ENCODE data around the gene SIK3.
A peak's percentile ranks its signal among the peaks of the same experiment; 100 is the strongest.
"Not testable (repeated sequence)": the region's sequence is repeated elsewhere in the genome, so short reads cannot be mapped to it uniquely, and the experiment has no call there.

The SIK3 gene

DNA sequence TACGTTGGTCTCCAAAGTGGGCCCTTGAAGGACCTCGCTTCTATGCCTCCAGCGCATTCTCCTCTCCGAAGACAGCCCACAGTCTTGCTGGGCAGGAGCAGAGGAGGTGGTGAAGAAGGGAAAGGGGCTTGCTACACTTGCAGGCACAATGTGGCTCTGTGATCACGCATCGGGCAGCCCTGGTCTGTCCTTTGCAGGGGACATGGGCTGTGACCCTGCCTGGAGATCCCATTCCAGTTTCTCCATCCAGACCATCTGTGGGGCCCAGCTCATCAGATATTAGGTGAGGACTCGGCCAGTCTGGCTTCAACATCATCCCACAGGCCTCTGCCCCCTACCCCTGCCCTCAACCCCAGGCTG is 261.6 kb downstream of the SIK3 start:
- DNase-seq = no peak

DNA sequence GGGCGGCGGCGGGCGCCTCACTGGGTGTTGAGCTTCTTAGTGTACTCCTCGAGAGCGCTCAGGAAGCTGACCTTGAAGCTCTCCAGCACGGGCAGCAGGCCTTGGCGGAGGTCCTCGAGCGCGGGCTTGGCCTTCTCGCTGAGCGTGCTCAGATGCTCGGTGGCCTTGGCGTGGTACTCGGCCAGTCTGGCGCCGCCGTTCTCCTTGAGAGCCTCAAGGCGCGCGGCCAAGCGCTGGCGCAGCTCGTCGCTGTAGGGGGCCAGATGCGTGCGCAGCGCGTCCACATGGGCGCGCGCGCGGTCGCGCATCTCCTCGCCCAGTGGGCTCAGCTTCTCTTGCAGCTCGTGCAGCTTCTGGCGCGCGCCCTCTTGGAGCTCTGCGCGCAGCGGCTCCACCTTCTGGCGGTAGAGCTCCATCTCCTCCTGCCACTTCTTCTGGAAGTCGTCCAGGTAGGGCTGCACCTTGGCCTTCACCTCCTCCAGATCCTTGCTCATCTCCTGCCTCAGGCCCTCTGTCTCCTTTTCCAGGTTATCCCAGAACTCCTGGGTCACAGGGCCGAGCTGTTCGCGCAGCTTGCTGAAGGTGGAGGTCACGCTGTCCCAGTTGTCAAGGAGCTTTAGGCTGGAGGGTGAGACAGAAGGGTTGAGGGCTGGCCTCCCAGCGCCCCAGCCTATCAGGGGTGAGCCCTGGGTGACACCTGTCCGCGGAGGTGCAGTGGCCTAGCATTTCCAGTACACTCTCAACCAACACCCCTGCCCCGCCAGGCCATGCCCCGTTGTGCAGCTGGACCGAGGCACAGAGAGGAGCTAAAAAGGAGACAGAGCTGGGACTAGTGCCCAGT is 262.2 kb downstream of the SIK3 start:
- DNase-seq = peak; percentile 73 to 86 (median 74)

DNA sequence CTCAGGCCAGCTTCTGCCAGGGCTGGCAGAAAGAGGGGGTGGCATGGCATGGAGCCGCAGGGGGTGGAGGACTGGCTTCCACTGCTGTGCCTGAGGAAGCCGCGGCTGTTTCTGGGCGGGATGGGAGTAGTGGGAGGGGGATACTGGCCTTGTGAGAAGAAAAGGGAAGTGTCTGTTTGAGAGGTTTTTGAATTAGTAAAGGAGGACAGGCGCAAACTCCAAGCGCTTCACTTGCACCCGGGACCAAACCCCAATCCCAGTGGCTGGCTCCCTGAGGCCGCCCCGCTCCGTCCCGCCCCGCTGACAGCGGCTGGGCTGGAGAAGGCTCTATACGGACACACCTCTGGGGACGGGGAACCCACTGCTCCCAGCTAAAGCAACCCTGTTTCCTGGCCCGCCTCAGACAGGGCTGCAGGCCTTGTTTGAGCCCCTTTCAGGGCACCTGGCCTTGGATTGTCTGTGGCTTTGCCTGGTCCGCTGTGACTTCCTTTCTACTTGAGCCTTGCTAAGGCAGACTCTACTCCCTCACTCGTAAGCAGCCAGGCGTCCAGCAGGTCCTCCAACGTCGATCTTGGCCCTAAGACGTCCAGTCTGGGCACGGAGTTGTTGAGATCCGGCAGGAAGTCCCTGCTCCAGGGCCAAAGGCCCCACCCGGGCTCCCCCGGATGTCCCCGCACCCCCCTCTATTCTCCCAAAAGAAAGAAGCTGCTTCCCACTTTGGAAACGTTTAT is 263.0 kb downstream of the SIK3 start:
- DNase-seq = peak; percentile 46 to 72 (median 62)

DNA sequence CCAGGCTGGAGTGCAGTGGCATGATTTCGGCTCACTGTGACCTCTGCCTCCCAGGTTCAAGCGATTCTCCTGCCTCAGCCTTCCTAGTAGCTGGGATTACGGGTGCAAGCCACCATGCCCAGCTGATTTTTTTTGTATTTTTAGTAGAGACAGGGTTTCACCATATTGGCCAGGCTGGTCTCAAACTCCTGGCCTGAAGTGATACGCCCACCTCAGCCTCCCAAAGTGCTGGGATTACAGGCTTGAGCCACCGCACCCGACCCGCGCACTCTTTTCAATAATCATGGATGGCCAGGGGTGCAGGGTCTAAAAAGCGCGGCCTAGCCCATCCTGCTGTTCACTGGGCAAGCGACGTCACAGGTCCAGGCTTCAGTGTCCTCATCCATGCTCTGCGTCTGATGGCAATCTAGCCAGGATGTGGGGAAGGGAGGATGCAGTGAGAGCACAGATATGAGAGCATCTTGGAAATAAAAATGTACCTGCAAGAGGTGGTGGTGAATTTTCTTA is 263.6 kb downstream of the SIK3 start:
- DNase-seq = not testable (repeated sequence)

DNA sequence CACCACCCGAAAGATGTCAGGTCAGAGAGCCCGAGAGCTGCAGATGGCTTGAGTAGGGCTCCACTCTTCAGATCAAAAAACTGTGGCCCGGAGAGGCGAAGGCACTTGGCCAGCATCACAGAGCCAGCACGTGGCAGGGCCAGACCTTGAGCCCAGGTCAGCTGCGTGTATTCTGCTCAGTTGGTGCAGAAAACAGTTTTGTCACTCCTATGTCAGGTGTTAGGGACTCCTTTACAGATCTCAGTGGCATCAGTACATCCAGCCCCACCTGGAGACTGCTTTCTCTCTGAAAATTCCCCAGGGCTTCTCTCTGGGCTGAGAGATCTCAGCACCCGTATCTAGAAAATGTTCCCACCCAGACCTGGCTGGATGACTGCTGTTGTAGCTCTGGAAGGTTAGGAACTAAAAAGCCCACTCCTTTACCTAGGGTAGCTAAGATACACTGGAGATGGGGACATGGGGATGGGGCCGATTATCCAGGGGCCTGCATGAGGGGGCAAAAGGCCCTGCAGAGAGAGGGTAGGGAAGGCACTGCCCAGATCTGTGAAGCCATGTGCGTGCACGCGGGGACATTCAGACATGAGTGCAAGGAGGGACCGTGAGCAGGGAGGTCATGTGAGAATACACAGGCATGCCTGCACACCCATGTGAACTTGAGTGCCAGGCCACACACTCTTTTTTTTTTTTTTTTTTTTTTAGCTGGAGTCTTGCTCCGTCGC is 264.3 kb downstream of the SIK3 start:
- DNase-seq = no peak

DNA sequence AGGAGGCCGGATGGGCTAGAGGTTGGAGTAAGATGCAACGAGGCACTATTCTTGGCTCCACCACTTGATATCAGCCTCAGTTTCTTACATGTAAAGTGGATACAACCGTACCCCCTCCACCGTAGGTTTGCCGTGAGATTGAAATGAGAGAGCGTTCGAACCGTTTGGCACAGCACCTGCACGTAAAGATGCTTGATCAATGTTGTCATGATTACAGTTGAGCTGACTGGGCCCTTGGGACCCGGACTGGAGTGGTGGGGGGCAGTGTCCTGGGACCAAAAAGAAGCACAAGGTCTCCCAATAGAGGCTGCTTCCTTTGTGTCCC is 264.8 kb downstream of the SIK3 start:
- no peak for DNase-seq

DNA sequence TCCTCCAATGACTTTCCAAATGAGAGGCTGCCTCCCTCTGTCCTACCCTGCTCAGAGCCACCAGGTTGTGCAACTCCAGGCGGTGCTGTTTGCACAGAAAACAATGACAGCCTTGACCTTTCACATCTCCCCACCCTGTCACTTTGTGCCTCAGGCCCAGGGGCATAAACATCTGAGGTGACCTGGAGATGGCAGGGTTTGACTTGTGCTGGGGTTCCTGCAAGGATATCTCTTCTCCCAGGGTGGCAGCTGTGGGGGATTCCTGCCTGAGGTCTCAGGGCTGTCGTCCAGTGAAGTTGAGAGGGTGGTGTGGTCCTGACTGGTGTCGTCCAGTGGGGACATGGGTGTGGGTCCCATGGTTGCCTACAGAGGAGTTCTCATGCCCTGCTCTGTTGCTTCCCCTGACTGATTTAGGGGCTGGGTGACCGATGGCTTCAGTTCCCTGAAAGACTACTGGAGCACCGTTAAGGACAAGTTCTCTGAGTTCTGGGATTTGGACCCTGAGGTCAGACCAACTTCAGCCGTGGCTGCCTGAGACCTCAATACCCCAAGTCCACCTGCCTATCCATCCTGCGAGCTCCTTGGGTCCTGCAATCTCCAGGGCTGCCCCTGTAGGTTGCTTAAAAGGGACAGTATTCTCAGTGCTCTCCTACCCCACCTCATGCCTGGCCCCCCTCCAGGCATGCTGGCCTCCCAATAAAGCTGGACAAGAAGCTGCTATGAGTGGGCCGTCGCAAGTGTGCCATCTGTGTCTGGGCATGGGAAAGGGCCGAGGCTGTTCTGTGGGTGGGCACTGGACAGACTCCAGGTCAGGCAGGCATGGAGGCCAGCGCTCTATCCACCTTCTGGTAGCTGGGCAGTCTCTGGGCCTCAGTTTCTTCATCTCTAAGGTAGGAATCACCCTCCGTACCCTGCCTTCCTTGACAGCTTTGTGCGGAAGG is 265.6 kb downstream of the SIK3 start:
- DNase-seq = no peak

DNA sequence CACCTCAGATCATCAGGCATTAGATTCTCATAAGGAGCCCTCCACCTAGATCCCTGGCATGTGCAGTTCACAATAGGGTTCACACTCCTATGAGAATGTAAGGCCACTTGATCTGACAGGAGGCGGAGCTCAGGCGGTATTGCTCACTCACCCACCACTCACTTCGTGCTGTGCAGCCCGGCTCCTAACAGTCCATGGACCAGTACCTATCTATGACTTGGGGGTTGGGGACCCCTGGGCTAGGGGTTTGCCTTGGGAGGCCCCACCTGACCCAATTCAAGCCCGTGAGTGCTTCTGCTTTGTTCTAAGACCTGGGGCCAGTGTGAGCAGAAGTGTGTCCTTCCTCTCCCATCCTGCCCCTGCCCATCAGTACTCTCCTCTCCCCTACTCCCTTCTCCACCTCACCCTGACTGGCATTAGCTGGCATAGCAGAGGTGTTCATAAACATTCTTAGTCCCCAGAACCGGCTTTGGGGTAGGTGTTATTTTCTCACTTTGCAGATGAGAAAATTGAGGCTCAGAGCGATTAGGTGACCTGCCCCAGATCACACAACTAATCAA is 266.4 kb downstream of the SIK3 start:
- DNase-seq = no peak

DNA sequence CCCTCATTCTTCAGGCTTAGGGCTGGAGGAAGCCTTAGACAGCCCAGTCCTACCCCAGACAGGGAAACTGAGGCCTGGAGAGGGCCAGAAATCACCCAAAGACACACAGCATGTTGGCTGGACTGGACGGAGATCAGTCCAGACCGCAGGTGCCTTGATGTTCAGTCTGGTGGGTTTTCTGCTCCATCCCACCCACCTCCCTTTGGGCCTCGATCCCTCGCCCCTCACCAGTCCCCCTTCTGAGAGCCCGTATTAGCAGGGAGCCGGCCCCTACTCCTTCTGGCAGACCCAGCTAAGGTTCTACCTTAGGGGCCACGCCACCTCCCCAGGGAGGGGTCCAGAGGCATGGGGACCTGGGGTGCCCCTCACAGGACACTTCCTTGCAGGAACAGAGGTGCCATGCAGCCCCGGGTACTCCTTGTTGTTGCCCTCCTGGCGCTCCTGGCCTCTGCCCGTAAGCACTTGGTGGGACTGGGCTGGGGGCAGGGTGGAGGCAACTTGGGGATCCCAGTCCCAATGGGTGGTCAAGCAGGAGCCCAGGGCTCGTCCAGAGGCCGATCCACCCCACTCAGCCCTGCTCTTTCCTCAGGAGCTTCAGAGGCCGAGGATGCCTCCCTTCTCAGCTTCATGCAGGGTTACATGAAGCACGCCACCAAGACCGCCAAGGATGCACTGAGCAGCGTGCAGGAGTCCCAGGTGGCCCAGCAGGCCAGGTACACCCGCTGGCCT is 267.9 kb downstream of the SIK3 start:
- DNase-seq = no peak

DNA sequence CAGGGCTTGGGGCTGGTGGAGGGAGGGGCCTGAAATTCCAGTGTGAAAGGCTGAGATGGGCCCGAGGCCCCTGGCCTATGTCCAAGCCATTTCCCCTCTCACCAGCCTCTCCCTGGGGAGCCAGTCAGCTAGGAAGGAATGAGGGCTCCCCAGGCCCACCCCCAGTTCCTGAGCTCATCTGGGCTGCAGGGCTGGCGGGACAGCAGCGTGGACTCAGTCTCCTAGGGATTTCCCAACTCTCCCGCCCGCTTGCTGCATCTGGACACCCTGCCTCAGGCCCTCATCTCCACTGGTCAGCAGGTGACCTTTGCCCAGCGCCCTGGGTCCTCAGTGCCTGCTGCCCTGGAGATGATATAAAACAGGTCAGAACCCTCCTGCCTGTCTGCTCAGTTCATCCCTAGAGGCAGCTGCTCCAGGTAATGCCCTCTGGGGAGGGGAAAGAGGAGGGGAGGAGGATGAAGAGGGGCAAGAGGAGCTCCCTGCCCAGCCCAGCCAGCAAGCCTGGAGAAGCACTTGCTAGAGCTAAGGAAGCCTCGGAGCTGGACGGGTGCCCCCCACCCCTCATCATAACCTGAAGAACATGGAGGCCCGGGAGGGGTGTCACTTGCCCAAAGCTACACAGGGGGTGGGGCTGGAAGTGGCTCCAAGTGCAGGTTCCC is 268.6 kb downstream of the SIK3 start, which contains the start of gene APOC3:
APOC3 (plus strand) TSS at position 383 of the 659 bp plus-strand sequence. CDS start 676 bp downstream, outside the sequence.
- no peak for DNase-seq

DNA sequence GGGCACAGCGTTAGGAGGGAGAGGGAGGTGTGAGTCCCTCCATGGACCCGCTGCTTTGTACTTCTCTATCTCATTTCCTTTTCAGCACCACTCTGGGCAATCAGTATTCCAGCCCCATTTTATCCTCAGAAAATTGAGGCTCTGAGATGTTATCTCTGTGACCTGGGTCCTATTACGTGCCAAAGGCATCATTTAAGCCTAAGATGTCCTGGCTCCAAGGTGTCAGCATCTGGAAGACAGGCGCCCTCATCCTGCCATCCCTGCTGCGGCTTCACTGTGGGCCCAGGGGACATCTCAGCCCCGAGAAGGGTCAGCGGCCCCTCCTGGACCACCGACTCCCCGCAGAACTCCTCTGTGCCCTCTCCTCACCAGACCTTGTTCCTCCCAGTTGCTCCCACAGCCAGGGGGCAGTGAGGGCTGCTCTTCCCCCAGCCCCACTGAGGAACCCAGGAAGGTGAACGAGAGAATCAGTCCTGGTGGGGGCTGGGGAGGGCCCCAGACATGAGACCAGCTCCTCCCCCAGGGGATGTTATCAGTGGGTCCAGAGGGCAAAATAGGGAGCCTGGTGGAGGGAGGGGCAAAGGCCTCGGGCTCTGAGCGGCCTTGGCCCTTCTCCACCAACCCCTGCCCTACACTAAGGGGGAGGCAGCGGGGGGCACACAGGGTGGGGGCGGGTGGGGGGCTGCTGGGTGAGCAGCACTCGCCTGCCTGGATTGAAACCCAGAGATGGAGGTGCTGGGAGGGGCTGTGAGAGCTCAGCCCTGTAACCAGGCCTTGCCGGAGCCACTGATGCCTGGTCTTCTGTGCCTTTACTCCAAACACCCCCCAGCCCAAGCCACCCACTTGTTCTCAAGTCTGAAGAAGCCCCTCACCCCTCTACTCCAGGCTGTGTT is 269.4 kb downstream of the SIK3 start:
- no peak for DNase-seq

DNA sequence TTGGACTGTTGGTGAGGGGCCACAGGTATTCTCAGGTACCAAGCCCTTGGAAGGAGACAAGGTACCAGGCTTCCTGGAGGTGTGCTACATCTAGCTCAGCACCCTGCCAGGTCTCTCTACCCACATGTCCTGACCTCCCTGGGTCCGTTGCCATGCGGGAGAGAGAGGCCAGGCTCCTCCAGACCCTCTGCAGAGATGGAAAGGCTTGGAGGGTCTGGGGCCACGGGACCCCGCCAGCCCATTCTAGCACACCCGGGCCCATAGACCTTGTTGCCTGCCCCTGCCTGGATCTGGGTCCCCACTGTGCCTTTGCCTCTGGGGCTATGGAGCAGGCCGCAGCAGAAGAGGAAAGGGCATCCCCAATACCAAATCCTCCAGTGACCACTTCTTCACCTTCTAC is 270.8 kb downstream of the SIK3 start:
- no peak for DNase-seq

DNA sequence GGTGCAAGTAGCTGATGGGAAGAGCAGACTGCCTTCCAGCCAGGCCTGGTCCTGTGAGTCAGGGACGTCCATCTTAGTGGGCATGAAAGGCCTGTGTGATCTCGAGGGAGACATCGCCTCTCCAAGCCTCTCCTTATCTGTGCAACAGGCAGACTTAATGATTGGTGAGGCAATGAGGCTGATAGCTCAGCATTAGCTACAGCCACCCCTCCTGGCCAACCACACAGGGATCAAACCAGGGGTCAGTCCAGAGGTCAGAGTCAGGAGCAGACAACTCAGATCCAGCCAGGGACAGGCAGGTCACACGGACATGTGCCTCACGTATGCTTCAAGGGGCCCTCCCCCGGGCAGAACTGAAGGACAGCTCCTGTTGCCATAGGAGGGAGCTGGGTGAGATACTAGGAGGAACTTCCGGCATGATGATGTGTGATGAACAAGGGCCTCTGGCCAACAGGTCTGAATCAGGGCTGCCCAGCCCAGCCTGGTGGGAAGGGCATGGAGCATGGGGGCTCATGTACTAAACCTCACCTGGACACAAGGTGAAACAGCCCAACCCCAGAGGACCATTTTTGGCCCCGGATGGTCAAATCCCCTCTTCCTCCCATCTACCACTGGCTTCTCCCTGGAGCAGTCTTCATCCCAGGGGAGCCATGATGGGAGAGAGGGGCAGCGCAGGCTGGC is 271.3 kb downstream of the SIK3 start:
- DNase-seq = no peak

DNA sequence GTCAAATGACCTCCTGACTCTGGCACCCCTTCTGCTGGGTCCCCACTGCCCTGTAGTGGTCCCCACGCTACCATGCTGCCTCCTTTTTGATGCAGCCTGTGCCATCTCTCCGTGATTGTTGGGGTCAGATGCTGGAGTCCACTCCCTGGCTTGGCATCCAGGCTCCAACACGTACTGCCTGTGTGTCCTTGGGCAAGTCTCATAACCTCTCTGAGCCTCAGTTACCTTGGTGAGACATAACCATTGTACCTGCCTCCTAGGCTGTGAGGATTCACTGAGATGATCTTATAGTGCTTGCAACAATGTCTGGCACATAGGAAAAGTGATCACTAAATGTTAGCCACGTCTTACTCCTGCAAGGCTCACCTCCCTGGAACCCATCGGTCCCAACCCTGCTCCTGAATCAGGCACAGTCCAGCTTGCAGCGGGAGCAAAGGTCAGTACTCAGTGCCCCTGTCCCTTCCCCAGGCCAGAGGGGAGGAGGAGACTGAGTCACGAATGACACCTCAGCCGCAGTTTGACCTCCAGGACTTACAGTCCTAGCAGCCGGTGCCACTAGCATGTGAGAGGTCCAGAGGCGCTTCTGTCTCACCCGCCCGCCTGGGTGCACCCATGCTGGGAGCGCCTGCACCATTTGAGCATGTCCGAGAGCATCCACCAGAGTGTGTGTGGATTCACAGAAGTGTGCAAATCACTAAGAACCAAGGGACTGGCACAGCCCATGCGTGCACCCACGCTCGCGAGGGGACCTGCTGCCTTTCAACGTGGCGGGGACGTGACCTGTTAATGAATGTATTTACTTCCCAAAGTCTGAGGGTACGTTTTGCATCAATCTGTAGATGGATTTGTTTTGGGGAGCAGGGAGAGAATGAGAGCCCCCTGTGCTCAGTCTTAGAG is 272.1 kb downstream of the SIK3 start:
- DNase-seq = no peak

DNA sequence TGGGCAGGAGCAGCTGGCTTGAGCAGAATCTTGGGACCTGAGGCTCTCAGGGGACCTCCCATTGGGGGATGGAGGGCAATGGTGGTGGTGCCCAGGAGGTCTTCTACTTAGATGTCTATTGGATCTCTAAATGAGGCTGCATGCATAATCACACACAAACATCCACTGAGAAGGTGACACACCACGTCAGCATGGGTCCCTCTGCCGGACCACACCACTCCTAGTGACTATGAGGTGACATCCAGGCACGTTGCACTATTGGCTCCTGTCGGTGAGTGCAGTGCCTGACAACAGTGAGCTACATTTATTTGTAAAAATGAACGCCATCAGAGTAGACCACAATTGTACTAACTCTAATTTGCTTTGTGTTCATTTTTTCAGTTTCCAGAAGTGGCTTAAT is 272.8 kb downstream of the SIK3 start:
- DNase-seq = no peak

DNA sequence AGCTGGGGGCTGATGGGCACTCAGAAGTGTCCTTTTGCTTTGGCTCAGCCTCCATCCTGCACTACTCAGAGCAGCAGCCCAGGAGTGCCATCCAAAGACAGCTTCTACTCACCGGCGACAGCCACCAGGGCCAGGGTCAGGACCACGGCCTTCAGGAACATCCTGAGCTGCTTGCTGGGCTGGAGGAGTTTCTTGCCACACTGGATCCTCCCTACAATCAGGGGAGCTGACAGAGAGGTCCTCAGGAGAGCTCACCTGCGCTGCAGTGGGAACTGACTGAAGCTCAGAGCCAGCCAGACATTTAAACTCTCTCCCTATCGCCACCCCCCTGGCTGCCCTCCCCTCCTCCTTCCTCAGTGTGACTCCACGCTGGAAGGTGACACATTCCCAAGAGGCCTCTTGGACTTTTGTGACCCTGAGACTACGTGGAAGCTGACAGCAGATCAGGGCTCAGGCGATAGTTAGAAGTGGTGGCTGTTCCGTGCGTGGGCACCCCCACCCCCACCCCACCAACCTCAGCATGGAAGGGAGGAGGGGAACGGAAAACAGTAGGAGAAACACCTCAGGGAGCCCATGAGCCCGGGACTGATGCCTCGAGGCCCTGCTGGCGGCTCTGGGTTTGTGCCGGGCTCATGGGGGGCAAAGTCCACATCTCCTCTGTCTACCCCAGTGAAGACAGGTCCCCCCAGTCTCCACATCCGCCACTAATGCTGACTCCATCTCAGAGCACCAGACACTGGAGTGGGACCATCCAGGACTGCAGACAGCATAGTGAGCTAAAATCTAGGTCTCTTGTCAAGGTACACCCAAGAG is 275.0 kb downstream of the SIK3 start, which contains the start of gene APOA4:
APOA4 (minus strand) TSS at position 274 of the 813 bp plus-strand sequence; CDS start at position 161, 113 bp downstream.
- no peak for DNase-seq

DNA sequence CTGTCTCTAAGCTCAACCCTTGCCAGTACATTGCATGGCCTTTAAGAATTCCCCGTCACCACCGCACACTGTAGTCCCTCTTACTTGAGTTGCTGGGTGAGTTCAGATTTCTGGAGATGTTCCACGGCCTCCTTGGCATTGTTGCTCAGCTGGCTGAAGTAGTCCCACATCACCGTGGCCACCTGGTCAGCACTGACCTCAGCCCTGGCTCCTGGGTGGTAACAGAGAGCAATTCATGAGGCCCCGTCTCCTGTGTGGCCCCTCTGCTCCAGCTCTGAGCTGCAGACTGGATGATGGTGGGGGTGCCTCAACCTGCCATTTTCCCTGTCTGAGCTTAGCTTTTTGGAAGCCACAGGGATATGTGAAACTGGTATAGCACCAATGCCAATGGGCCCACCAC is 275.7 kb downstream of the SIK3 start:
- no peak for DNase-seq
